ENCODE data around the gene LUM. TPM values are rescaled to one million over a fixed set of nuclear protein-coding genes. Genes with fewer than 3 reads are reported as not detected.

LUM gene
- total and polyA plus RNA-seq, 2 of the 4 experiments (the other 2 are of a cell fraction) = 50.0 to 70.5 TPM

DNA sequence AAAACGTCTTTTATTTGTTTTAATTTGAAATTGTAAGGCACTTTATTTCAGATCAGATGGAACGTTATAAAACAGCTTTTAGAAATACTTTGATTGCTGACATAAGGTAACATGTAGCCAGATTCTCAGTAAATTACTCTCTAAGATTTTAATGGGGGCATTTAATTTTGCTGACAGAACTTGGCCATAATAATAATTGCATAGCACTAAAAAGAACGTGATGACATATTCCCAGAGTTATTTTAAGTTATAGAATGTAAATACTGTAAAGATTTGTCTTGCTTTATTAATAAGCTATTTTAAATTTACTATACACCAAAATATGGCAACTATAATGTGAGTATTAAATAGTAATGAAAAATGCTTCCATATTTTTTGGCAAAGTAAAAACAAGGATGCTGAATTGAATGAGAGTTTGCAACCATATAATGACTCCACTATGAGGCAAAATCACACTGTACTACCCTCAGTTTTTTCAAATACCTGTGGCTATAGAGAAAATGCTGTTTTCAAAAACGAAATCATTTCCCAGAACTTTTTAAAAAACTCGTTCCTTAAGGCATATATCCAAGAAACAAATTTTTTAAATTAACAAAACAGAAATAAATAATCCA, 876 bp downstream of the LUM start:
- Histone ChIP-seq H4K8ac (ENCODE audit: low read depth in 2 of 2, low read length in 2 of 2) (no peak overlapping the region; a peak in 1 of 4 replicates), H3K4ac (ENCODE audit: low read depth, low read length) (no peak overlapping the region; the same call in 1 of the 2 replicates), H3K27me3 (ENCODE audit: control insufficient read depth, insufficient read depth, low read length) (no peaks in the 10 kb centered on the region), H3K4me1 (ENCODE audit: control insufficient read depth, insufficient read depth, low read length) (peaks cover 2% of the 10 kb centered on the region; the same call in 1 of the 2 replicates), H4K91ac (ENCODE audit: insufficient read depth, low read depth, low read length) (no peak overlapping the region; the same call in 1 of the 2 replicates), H3K4me3 (ENCODE audit: insufficient read depth, low read depth, low read length) (peak overlapping the region; percentile 48), H2BK5ac (ENCODE audit: low read depth, low read length, poor library complexity, severe bottlenecking) (peak overlapping the region; percentile 58), H4K5ac (ENCODE audit: low read depth, low read length) (peak overlapping the region; percentile 55; the same call in 1 of the 2 replicates), H3K9me1 (ENCODE audit: insufficient read depth, low read length) (no peaks in the 10 kb centered on the region; the same call in 1 of the 2 replicates), H3K14ac (replicated peaks; ENCODE audit: low read depth, low read length) (no peak overlapping the region; the same call in 1 of the 2 replicates), H3K23ac (ENCODE audit: low read depth, low read length) (0 out of 2 replicates have a peak overlapping the region, but pooled peaks have one; percentile 40), H2BK120ac (ENCODE audit: low read depth, low read length) (peak overlapping the region; percentile 13; the same call in 1 of the 2 replicates), H2BK20ac (ENCODE audit: low read depth, low read length) (no peak overlapping the region), H3K27ac (ENCODE audit: insufficient read depth, low read length) (peak overlapping the region; percentile 16; the same call in 1 of the 2 replicates), H2AK5ac (ENCODE audit: low read depth, low read length) (no peak overlapping the region), H4K20me1 (ENCODE audit: insufficient read depth, low read length) (no peaks in the 10 kb centered on the region), H3K9me3 (ENCODE audit: control insufficient read depth, insufficient read depth, low read length) (no peaks in the 10 kb centered on the region), H3K4me2 (ENCODE audit: low read depth, low read length) (peak overlapping the region; percentile 96), H2BK15ac (ENCODE audit: low read depth, low read length) (no peak overlapping the region), H2AK9ac (replicated peaks; ENCODE audit: low read depth, low read length, poor library complexity) (no peak overlapping the region), H3K79me1 (ENCODE audit: low read depth in 1 of 2, low read length in 2 of 2) (peaks cover 0 to 17% of the 10 kb centered on the region in 2 experiments; a peak in 3 of 4 replicates), H3K56ac (ENCODE audit: extremely low read depth, insufficient read depth, low read length) (peak overlapping the region; percentile 43; the same call in 1 of the 2 replicates), H2AFZ (replicated peaks; ENCODE audit: low read length, poor library complexity) (no peak overlapping the region), H3K9ac (ENCODE audit: low read depth, low read length) (peak overlapping the region; percentile 63), H3K18ac (ENCODE audit: low read depth, low read length) (peak overlapping the region; percentile 92), H3K36me3 (ENCODE audit: control insufficient read depth, insufficient read depth, low read length) (peaks cover 7% of the 10 kb centered on the region)
- in situ Hi-C loops (cut with MboI; ENCODE audit: low sequenced_read_pairs) = no loop called here
- POLR2A ChIA-PET (ENCODE audit: unreplicated experiment) = interaction anchor here (0.7 kb wide), 1 partner anchor 67 kb away, joined by 3 read pairs; no protein-coding TSS in a partner anchor
- CTCF ChIA-PET = interaction anchor here (0.6 to 2.3 kb wide), 4 partner anchors 11 to 239 kb away, joined by 3 to 7 read pairs (median 3); no protein-coding TSS in a partner anchor
- ATAC-seq (ENCODE audit: low read depth) (no peak), DNase-seq (no peak)
- intact Hi-C loops (cut with micrococcal nuclease) = loop anchor here (2.0 kb wide), 2 partner anchors 62 to 216 kb away; no protein-coding TSS in a partner anchor
- dilution Hi-C loops (cut with HindIII; ENCODE audit: low sequenced_read_pairs, unreplicated experiment) = no loop called here
- TF ChIP-seq CTCF (conservative IDR thresholded peaks at IDR 0.05; ENCODE audit: low read depth, low read length) = no peak
- TF ChIP-seq, protein P1, sequence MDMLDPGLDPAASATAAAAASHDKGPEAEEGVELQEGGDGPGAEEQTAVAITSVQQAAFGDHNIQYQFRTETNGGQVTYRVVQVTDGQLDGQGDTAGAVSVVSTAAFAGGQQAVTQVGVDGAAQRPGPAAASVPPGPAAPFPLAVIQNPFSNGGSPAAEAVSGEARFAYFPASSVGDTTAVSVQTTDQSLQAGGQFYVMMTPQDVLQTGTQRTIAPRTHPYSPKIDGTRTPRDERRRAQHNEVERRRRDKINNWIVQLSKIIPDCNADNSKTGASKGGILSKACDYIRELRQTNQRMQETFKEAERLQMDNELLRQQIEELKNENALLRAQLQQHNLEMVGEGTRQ (IDR thresholded peaks at IDR 0.05; ENCODE audit: low read depth, low read length) = no peak
- TF ChIP-seq RAD21 (IDR thresholded peaks at IDR 0.05; ENCODE audit: low read length) = no peak
- no peak for TF ChIP-seq RFX5 (IDR thresholded peaks at IDR 0.05; ENCODE audit: low read depth, low read length)
- TF ChIP-seq MAZ (IDR thresholded peaks at IDR 0.05; ENCODE audit: borderline replicate concordance, low read depth, low read length) = no peak
- no peak for TF ChIP-seq SMC3 (IDR thresholded peaks at IDR 0.05; ENCODE audit: low read depth, low read length)
- no peak for TF ChIP-seq MAFK (IDR thresholded peaks at IDR 0.05; ENCODE audit: low read depth, low read length)
- no peak for TF ChIP-seq MXI1 (IDR thresholded peaks at IDR 0.05; ENCODE audit: borderline replicate concordance, low read depth, low read length)
- no peak for TF ChIP-seq FOS (IDR thresholded peaks at IDR 0.05; ENCODE audit: low read depth, low read length)
- no peak for TF ChIP-seq BHLHE40 (IDR thresholded peaks at IDR 0.05; ENCODE audit: low read depth, low read length)
- TF ChIP-seq, protein P2, sequence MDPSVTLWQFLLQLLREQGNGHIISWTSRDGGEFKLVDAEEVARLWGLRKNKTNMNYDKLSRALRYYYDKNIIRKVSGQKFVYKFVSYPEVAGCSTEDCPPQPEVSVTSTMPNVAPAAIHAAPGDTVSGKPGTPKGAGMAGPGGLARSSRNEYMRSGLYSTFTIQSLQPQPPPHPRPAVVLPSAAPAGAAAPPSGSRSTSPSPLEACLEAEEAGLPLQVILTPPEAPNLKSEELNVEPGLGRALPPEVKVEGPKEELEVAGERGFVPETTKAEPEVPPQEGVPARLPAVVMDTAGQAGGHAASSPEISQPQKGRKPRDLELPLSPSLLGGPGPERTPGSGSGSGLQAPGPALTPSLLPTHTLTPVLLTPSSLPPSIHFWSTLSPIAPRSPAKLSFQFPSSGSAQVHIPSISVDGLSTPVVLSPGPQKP (IDR thresholded peaks at IDR 0.05; ENCODE audit: borderline replicate concordance, low read depth, low read length) = no peak
- TF ChIP-seq NFE2L2 (IDR thresholded peaks at IDR 0.05; ENCODE audit: low read depth, low read length) = no peak
- no TSS peak for BruUV-seq (replicated peaks)
- no CpG with 5 or more reads among the region's 5 CpGs for WGBS, 2 experiments (ENCODE audit: extremely low coverage in 2 of 2, insufficient read length in 1 of 2)
